ENCODE data around the gene ZNF512. TPM values are rescaled to one million over a fixed set of nuclear protein-coding genes. Genes with fewer than 3 reads are reported as not detected.
A peak's percentile ranks its signal among the peaks of the same experiment; 100 is the strongest.
"Not testable (repeated sequence)": the region's sequence is repeated elsewhere in the genome, so short reads cannot be mapped to it uniquely, and the experiment has no call there.

The ZNF512 gene
- 10 to 100 TPM; 13.6 to 16.6 (median 16.4) TPM for total RNA-seq

DNA sequence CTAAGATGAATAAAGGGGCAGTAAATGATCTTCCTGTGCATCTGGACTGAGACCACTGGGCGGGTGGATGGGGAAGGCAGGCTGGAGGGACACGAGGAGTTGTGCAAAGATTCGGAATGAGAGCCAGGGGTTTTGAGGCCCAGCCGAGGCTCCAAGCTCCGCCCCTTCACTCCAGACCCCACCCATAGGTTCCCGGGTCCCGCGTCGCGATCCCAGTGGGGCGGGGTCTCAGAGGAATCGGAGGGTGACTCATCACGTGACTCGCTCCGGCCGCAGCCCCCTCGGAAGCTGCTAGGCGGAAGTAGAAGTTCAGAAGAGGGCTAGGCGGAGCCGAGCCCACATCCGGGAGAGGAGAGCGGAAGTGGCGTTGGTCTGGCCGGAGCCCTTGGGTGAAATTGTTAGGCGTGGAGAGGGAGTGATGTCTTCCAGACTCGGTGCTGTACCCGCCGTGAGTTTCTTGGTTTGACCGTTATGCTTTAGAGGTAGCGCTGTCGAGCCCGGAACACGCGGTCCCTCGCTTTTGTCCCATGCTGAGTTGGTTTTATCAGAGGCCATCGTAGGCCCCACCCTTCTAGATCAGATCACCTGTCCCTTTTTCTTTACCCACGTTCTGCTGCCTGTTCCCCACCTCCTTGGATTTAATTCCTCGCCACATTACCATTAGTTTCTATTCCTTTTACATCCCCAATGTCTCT lies at the start of gene ZNF512:
Gene ZNF512, plus strand, starts transcription at position 348 of the 695 bp plus-strand sequence. Its CDS starts 71 bp downstream, at position 419.
- peaks cover 5% of the 10 kb centered on the region for H3K9me3 Mint-ChIP-seq
- peaks cover 19% of the 10 kb centered on the region for H3K36me3 Mint-ChIP-seq (ENCODE audit: insufficient read depth)
- peaks cover 47% of the 10 kb centered on the region for H3K4me1 Mint-ChIP-seq (ENCODE audit: low read depth)
- ATAC-seq (peak; percentile 89 to 91), DNase-seq (peak; percentile 69)
- H3K4me3 Mint-ChIP-seq: peak within 1 kb of the TSS; percentile 90
- H3K27me3 Mint-ChIP-seq (ENCODE audit: low read depth): no peaks in the 10 kb centered on the region

DNA sequence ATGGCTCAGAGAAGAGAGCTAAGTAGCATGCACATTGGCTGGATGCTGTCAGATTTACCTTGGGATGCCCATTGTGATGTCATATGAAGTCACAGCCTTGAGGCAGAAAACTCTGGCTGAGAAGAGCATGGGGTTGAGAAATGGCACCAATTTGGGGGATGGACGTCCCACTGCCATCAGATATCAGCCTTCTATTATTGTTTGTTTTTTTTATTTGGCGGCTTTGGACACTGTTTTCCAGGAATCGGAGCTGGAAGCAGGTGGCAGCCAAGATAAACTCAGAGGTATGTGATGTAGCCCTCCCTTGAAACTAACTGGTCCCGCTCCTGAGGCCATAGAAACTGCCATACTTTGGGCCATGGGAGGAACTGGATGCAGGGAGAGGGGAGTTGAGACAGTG lies 45.6 kb upstream of the ZNF512 start:
- H3K36me3 Mint-ChIP-seq (ENCODE audit: insufficient read depth): no peaks in the 10 kb centered on the region
- no peak overlapping the region for H3K4me3 Mint-ChIP-seq
- H3K4me1 Mint-ChIP-seq (ENCODE audit: low read depth): no peaks in the 10 kb centered on the region
- H3K27me3 Mint-ChIP-seq (ENCODE audit: low read depth): peaks cover 2% of the 10 kb centered on the region
- DNase-seq (no peak), ATAC-seq (no peak)
- no peaks in the 10 kb centered on the region for H3K9me3 Mint-ChIP-seq

- not testable (repeated sequence) for H3K9me3 Mint-ChIP-seq; H3K36me3 Mint-ChIP-seq (ENCODE audit: insufficient read depth); H3K4me3 Mint-ChIP-seq; H3K27me3 Mint-ChIP-seq (ENCODE audit: low read depth); H3K4me1 Mint-ChIP-seq (ENCODE audit: low read depth); DNase-seq; ATAC-seq
Observed at GRCh38 chr2:27538839-27539450, 43.9 kb upstream of the ZNF512 start.

DNA sequence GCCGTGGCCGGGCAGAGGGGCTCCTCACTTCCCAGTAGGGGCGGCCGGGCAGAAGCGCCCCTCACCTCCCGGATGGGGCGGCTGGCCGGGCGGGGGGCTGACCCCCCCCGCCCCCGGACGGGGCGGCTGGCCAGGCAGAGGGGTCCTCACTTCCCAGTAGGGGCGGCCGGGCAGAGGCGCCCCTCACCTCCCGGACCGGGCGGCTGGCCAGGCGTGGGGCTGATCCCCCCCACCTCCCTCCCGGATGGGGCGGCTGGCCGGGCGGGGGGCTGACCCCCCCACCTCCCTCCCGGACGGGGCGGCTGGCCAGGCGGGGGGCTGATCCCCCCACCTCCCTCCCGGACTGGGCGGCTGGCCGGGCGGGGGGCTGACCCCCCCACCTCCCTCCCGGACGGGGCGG lies 43.2 kb upstream of the ZNF512 start:
- not testable (repeated sequence) for ATAC-seq; H3K27me3 Mint-ChIP-seq (ENCODE audit: low read depth); H3K9me3 Mint-ChIP-seq; H3K4me1 Mint-ChIP-seq (ENCODE audit: low read depth); H3K4me3 Mint-ChIP-seq; H3K36me3 Mint-ChIP-seq (ENCODE audit: insufficient read depth); DNase-seq

DNA sequence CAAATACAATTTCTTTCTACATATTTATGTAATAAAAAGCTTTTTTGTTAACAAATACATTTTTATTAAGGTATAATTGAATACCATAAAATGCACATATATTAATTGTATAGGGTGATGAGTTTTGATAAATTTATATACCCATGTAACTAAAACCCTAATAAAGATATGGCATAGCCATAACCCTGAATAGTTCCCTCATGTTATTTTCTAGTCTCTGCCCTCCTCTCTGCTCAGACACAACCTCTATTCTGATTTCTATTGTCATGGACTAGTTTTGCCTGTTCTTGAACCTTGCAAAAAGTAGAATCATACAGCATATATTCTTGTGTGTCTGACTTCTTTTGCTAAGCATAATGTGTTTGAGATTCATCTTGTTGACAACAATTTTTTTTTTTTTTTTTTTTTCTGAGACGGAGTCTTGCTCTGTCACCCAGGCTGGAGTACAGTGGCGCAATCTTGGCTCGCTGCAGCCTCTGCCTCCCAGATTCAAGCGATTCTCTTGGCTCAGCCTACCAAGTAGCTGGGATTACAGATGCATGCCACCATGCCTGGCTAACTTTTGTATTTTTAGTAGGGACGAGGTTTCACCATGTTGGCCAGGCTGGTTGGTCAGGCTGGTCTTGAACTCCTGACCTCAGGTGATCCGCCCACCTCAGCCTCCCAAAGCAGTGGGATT lies 38.6 kb upstream of the ZNF512 start:
- DNase-seq (no peak), ATAC-seq (no peak)
- Mint-ChIP-seq H3K4me1 (ENCODE audit: low read depth) (no peaks in the 10 kb centered on the region), H3K27me3 (ENCODE audit: low read depth) (no peaks in the 10 kb centered on the region), H3K9me3 (no peaks in the 10 kb centered on the region), H3K4me3 (no peak overlapping the region), H3K36me3 (ENCODE audit: insufficient read depth) (no peaks in the 10 kb centered on the region)

DNA sequence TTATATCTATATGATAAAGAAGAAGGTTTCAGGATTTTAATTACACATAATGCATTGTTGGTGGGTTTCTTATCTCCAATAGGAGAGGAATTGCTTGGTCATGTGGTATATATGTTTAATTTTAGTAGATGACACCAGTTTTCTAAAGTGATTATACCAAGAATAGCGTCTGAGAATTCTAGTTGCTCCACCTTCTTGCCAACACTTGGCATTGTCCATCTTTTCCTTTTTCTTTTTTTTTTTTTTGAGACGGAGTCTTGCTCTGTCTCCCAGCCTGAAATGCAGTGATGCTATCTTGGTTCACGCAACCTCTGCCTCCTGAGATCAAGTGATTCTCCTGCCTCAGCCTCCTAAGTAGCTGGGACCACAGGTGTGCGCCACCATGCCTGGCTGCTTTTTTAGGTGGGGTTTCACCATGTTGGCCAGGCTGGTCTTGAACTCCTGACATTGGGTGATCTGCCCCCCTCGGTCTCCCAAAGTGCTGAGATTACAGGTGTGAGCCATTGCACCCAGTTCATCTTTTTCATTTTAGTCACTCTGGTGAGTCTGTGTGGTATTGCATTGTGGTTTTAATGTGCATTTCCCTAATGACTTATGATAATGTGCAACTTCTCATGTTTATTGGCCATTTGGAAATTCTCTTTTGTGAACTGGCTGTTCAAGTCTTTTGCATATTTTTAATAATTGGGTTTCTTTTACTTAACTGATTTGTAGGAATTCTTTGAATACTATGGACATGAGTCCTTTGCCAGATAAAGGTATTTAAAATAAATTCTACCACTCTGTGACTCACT lies 37.3 kb upstream of the ZNF512 start:
- no peaks in the 10 kb centered on the region for H3K27me3 Mint-ChIP-seq (ENCODE audit: low read depth)
- DNase-seq (no peak), ATAC-seq (peak in 1 of 2 donors; percentile 46)
- H3K9me3 Mint-ChIP-seq: no peaks in the 10 kb centered on the region
- no peaks in the 10 kb centered on the region for H3K4me1 Mint-ChIP-seq (ENCODE audit: low read depth)
- no peak overlapping the region for H3K4me3 Mint-ChIP-seq
- no peaks in the 10 kb centered on the region for H3K36me3 Mint-ChIP-seq (ENCODE audit: insufficient read depth)

DNA sequence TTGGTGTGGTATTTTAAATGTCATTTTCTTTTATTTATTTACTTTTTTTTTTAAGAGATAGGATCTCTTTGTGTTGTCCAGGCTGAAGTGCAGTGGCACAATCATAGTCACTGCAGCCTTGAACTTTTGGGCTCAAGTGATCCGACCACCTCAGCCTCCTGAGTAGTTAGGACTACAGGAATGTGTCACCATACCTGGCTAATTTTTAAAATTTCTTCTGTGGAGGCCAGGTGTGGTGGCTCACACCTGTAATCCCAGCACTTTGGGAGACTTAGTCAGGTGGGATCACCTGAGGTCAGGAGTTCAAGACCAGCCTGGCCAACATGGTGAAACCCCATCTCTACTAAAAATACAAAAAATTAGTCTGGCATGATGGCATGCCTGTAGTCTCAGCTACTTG lies 33.5 kb upstream of the ZNF512 start:
- H3K27me3 Mint-ChIP-seq (ENCODE audit: low read depth): peaks cover 3% of the 10 kb centered on the region
- ATAC-seq: no peak

DNA sequence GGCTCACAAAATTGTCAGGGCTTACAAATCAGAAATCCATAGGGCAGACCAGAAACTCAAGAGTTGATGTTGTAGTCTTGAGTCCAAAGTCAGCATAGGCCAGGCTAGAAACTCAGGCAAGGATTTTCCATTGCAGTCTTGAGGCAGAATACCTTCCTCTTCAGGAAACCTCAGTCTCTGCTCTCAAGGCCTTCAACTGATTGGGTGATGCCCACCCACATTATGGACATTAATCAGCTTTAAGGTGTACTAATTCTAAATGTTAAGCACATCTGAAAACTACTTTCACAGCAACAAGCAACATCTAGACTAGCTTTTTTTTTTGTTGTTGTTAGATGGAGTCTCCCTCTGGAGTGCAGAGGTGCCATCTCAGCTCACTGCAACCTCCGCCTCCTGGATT lies 31.3 kb upstream of the ZNF512 start:
- H3K4me3 Mint-ChIP-seq: no peak overlapping the region
- H3K9me3 Mint-ChIP-seq: no peaks in the 10 kb centered on the region
- DNase-seq (no peak), ATAC-seq (no peak)
- H3K27me3 Mint-ChIP-seq (ENCODE audit: low read depth): peaks cover 5% of the 10 kb centered on the region
- no peaks in the 10 kb centered on the region for H3K4me1 Mint-ChIP-seq (ENCODE audit: low read depth)
- H3K36me3 Mint-ChIP-seq (ENCODE audit: insufficient read depth): no peaks in the 10 kb centered on the region

More for the DNA sequence above, 33.5 kb upstream of the ZNF512 start:
- DNase-seq: no peak
- Mint-ChIP-seq H3K4me3 (no peak overlapping the region), H3K4me1 (ENCODE audit: low read depth) (no peaks in the 10 kb centered on the region), H3K9me3 (no peaks in the 10 kb centered on the region), H3K36me3 (ENCODE audit: insufficient read depth) (no peaks in the 10 kb centered on the region)

DNA sequence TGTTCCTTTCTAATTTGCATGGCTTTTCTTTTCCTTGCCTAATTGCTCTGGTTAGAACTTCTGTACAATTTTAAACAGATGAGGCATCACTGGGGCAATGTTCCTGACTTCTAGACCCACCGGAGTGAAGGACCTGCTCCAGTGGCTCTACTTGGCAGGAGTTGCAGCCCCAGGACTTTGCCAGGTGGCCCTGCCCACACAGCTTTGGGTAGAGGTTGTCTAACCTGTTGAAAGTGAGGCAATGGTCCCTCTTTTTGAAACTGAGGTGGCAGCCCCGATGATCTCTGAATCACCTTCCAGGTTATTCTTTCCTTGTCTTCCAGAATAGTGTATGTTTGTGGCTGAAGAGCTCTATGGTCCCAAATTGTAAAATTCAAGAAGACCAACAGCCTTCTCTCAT lies 29.9 kb upstream of the ZNF512 start:
- H3K36me3 Mint-ChIP-seq (ENCODE audit: insufficient read depth): no peaks in the 10 kb centered on the region
- H3K27me3 Mint-ChIP-seq (ENCODE audit: low read depth): peaks cover 5% of the 10 kb centered on the region
- H3K9me3 Mint-ChIP-seq: no peaks in the 10 kb centered on the region
- no peak for DNase-seq
- ATAC-seq: no peak
- H3K4me3 Mint-ChIP-seq: no peak overlapping the region
- H3K4me1 Mint-ChIP-seq (ENCODE audit: low read depth): no peaks in the 10 kb centered on the region

GRCh38 chr2:27554451-27554850 lies 28.4 kb upstream of the ZNF512 start:
- H3K36me3 Mint-ChIP-seq (ENCODE audit: insufficient read depth); H3K4me3 Mint-ChIP-seq; H3K27me3 Mint-ChIP-seq (ENCODE audit: low read depth); ATAC-seq; DNase-seq; H3K9me3 Mint-ChIP-seq; H3K4me1 Mint-ChIP-seq (ENCODE audit: low read depth): not testable (repeated sequence)

- ATAC-seq (no peak), DNase-seq (no peak)
- Mint-ChIP-seq H3K9me3 (no peaks in the 10 kb centered on the region), H3K4me1 (ENCODE audit: low read depth) (no peaks in the 10 kb centered on the region), H3K4me3 (no peak overlapping the region), H3K27me3 (ENCODE audit: low read depth) (peaks cover 16% of the 10 kb centered on the region), H3K36me3 (ENCODE audit: insufficient read depth) (no peaks in the 10 kb centered on the region)
Observed at GRCh38 chr2:27559228-27559627, 23.6 kb upstream of the ZNF512 start.

GRCh38 chr2:27561060-27561459 lies 21.8 kb upstream of the ZNF512 start:
- ATAC-seq: no peak
- peaks cover 29% of the 10 kb centered on the region for H3K27me3 Mint-ChIP-seq (ENCODE audit: low read depth)
- H3K4me3 Mint-ChIP-seq: no peak overlapping the region
- no peaks in the 10 kb centered on the region for H3K36me3 Mint-ChIP-seq (ENCODE audit: insufficient read depth)
- no peak for DNase-seq
- no peaks in the 10 kb centered on the region for H3K9me3 Mint-ChIP-seq
- no peaks in the 10 kb centered on the region for H3K4me1 Mint-ChIP-seq (ENCODE audit: low read depth)

- DNase-seq: no peak
- H3K27me3 Mint-ChIP-seq (ENCODE audit: low read depth): peaks cover 47% of the 10 kb centered on the region
- no peak overlapping the region for H3K4me3 Mint-ChIP-seq
- no peaks in the 10 kb centered on the region for H3K36me3 Mint-ChIP-seq (ENCODE audit: insufficient read depth)
- H3K4me1 Mint-ChIP-seq (ENCODE audit: low read depth): peaks cover under 1% of the 10 kb centered on the region
- ATAC-seq: no peak
- peaks cover 2% of the 10 kb centered on the region for H3K9me3 Mint-ChIP-seq
Observed at GRCh38 chr2:27566628-27567027, 16.2 kb upstream of the ZNF512 start.

DNA sequence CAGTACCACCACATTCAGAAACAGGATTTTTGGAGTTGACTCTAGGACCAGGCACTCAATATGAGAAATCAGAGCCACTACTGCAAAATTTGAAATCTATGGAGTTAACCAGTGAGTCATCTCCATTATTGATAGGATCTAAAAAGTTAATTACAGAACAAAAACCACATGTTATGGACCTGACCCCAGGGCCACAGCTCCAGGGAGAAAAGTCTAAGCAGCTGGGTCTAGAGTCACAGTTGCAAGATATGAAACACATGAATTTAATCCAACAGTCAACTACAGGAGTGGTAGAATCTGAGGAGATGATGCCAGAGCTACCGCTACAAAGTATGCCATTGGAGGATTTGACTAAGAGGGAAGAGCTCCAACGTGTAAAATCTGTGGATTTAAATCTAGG lies 13.4 kb upstream of the ZNF512 start:
- DNase-seq (no peak), ATAC-seq (no peak)
- peaks cover 40% of the 10 kb centered on the region for H3K27me3 Mint-ChIP-seq (ENCODE audit: low read depth)
- H3K4me3 Mint-ChIP-seq: no peak overlapping the region
- H3K4me1 Mint-ChIP-seq (ENCODE audit: low read depth): peaks cover 2% of the 10 kb centered on the region
- H3K9me3 Mint-ChIP-seq: peaks cover 6% of the 10 kb centered on the region
- no peaks in the 10 kb centered on the region for H3K36me3 Mint-ChIP-seq (ENCODE audit: insufficient read depth)

Data from activated T-cell treated with anti-CD3 and anti-CD28 coated beads, Interleukin-2, amount 50 U/mL, for 4 hours (primary cell).